GM19193 (cell line): ENCODE data around the gene SIX4.

Source experiments
- POLR2A ChIP-seq: IDR thresholded peaks from 4 replicates; pipeline ENCODE4 v1.6.1; 2011; ENCODE audit not compliant: insufficient read depth, insufficient read length; ENCODE audit errors: extremely low read depth

Gene SIX4

GRCh38 chr14:60734465-60735242 lies 10.5 kb upstream of the SIX4 start, which contains the start of gene MNAT1:
Gene MNAT1 (plus strand): TSS chr14:60734761. CDS start chr14:60734863, 102 bp downstream.
- TF ChIP-seq POLR2A = peak; percentile 91

GRCh38 chr14:60732840-60733483 lies 8.8 kb upstream of the SIX4 start:
- no peak for TF ChIP-seq POLR2A

GRCh38 chr14:60723116-60723906 lies 840 bp downstream of the SIX4 start:
- no peak for TF ChIP-seq POLR2A

- no peak for TF ChIP-seq POLR2A
Measured at GRCh38 chr14:60722357-60723115, 1.6 kb downstream of the SIX4 start.

GRCh38 chr14:60722107-60722356 lies 2.1 kb downstream of the SIX4 start:
- TF ChIP-seq POLR2A = no peak

GRCh38 chr14:60721326-60722106 lies 2.6 kb downstream of the SIX4 start:
- TF ChIP-seq POLR2A = no peak

GRCh38 chr14:60720962-60721325 lies 3.2 kb downstream of the SIX4 start:
- no peak for TF ChIP-seq POLR2A

- no peak for TF ChIP-seq POLR2A
Measured at GRCh38 chr14:60720391-60720790, 3.8 kb downstream of the SIX4 start.

GRCh38 chr14:60713513-60713912 lies 10.6 kb downstream of the SIX4 start:
- TF ChIP-seq POLR2A = no peak

- no peak for TF ChIP-seq POLR2A
Measured at GRCh38 chr14:60710494-60710893, 13.7 kb downstream of the SIX4 start.

- no peak for TF ChIP-seq POLR2A
Measured at GRCh38 chr14:60707858-60708257, 16.3 kb downstream of the SIX4 start.

GRCh38 chr14:60705100-60705499 lies 19.1 kb downstream of the SIX4 start:
- no peak for TF ChIP-seq POLR2A

GRCh38 chr14:60700598-60700997 lies 23.6 kb downstream of the SIX4 start:
- no peak for TF ChIP-seq POLR2A

GRCh38 chr14:60695327-60695726 lies 28.8 kb downstream of the SIX4 start:
- TF ChIP-seq POLR2A = no peak
